ENCODE measurements around the gene PEPD. TPM values are rescaled to one million over a fixed set of nuclear protein-coding genes. Genes with fewer than 3 reads are reported as not detected.

Gene PEPD
- total RNA-seq, 8 experiments from 2014 or later, result 15.1 to 113 (median 40.7) TPM

- in situ Hi-C loops (cut with MboI; ENCODE audit: low pct_unique_long_range_greater_than_20kb in 2 of 9, low sequenced_read_pairs in 9 of 9, unreplicated experiment in 9 of 9), result no loop called here
- 86 to 100% (median 94%) methylated on average over 4 to 14 of the region's 16 CpGs for WGBS, 10 experiments
- Histone ChIP-seq H3K27ac (no peak overlapping the region), H3K4me1 (replicated peaks in 1 of 2) (peaks cover 34 to 41% of the 10 kb centered on the region in 2 donors), H3K4me3 (no peak overlapping the region)
- no peak for ATAC-seq (replicated peaks in 6 of 8)
Measured at GRCh38 chr19:33379151-33379829, 142.3 kb downstream of the PEPD start.

GRCh38 chr19:33377586-33378475, 143.8 kb downstream of the PEPD start:
- H3K4me1 ChIP-seq (replicated peaks in 1 of 2), result peaks cover 34 to 37% of the 10 kb centered on the region in 2 donors
- H3K27ac ChIP-seq, result no peak overlapping the region
- no peak for ATAC-seq (replicated peaks in 6 of 8)
- in situ Hi-C loops (cut with MboI; ENCODE audit: low pct_unique_long_range_greater_than_20kb in 2 of 9, low sequenced_read_pairs in 9 of 9, unreplicated experiment in 9 of 9), result no loop called here
- H3K4me3 ChIP-seq, result no peak overlapping the region
- 0 to 83% (median 75%) methylated on average over 1 to 10 of the region's 12 CpGs; no CpG with 5 or more reads in 2 of the 10 experiments for WGBS, 10 experiments

- in situ Hi-C loops (cut with MboI; ENCODE audit: low pct_unique_long_range_greater_than_20kb in 2 of 9, low sequenced_read_pairs in 9 of 9, unreplicated experiment in 9 of 9), result no loop called here
- no peak overlapping the region for H3K27ac ChIP-seq
- 73 to 100% (median 89%) methylated on average over 1 to 6 of the region's 7 CpGs; no CpG with 5 or more reads in 1 of the 10 experiments for WGBS, 10 experiments
Measured at GRCh38 chr19:33376941-33377557, 144.5 kb downstream of the PEPD start.

GRCh38 chr19:33376423-33376822, 145.2 kb downstream of the PEPD start:
- no peak for ATAC-seq (replicated peaks in 6 of 8)
- H3K27ac ChIP-seq, result no peak overlapping the region
- in situ Hi-C loops (cut with MboI; ENCODE audit: low pct_unique_long_range_greater_than_20kb in 2 of 9, low sequenced_read_pairs in 9 of 9, unreplicated experiment in 9 of 9), result no loop called here
- 0 to 92% (median 40%) methylated on average over 1 to 2 of the region's 2 CpGs; no CpG with 5 or more reads in 5 of the 10 experiments for WGBS, 10 experiments
- peaks cover 29 to 35% of the 10 kb centered on the region in 2 donors for H3K4me1 ChIP-seq (replicated peaks in 1 of 2)
- peak overlapping the region in 3 of 5 donors; percentile 82 to 99 (median 96) for H3K4me3 ChIP-seq

More at GRCh38 chr19:33376941-33377557, 144.5 kb downstream of the PEPD start:
- ATAC-seq (replicated peaks in 6 of 8), result no peak
- peaks cover 31 to 35% of the 10 kb centered on the region in 2 donors for H3K4me1 ChIP-seq (replicated peaks in 1 of 2)
- H3K4me3 ChIP-seq, result no peak overlapping the region

GRCh38 chr19:33375837-33376159, 145.8 kb downstream of the PEPD start:
- Histone ChIP-seq H3K4me3 (peak overlapping the region; percentile 82 to 99 (median 96)), H3K27ac (no peak overlapping the region), H3K4me1 (replicated peaks in 1 of 2) (peaks cover 29 to 35% of the 10 kb centered on the region in 2 donors)
- in situ Hi-C loops (cut with MboI; ENCODE audit: low pct_unique_long_range_greater_than_20kb in 2 of 9, low sequenced_read_pairs in 9 of 9, unreplicated experiment in 9 of 9), result no loop called here
- ATAC-seq (replicated peaks in 6 of 8), result no peak
- WGBS, 10 experiments, result 83 to 100% (median 94%) methylated on average over 1 of the region's 1 CpG; no CpG with 5 or more reads in 4 of the 10 experiments

- H3K4me1 ChIP-seq (replicated peaks in 1 of 2), result peaks cover 29 to 35% of the 10 kb centered on the region in 2 donors
- in situ Hi-C loops (cut with MboI; ENCODE audit: low pct_unique_long_range_greater_than_20kb in 2 of 9, low sequenced_read_pairs in 9 of 9, unreplicated experiment in 9 of 9), result no loop called here
- 50 to 79% (median 64%) methylated on average over 3 to 7 of the region's 9 CpGs; no CpG with 5 or more reads in 2 of the 10 experiments for WGBS, 10 experiments
- H3K27ac ChIP-seq, result peak overlapping the region; percentile 100
- peak overlapping the region; percentile 82 to 99 (median 96) for H3K4me3 ChIP-seq
- ATAC-seq (replicated peaks in 6 of 8), result no peak
Measured at GRCh38 chr19:33375156-33375836, 146.3 kb downstream of the PEPD start.

- in situ Hi-C loops (cut with MboI; ENCODE audit: low pct_unique_long_range_greater_than_20kb in 2 of 9, low sequenced_read_pairs in 9 of 9, unreplicated experiment in 9 of 9), result no loop called here
- peaks cover 29 to 35% of the 10 kb centered on the region in 2 donors for H3K4me1 ChIP-seq (replicated peaks in 1 of 2)
- H3K4me3 ChIP-seq, result peak overlapping the region; percentile 82 to 99 (median 96)
- peak overlapping the region; percentile 100 for H3K27ac ChIP-seq
- ATAC-seq (replicated peaks in 6 of 8), result peak in 4 of 8 experiments; percentile 2 to 30 (median 8)
- WGBS, 10 experiments, result 0 to 3% (median 0%) methylated on average over 2 to 16 of the region's 22 CpGs; no CpG with 5 or more reads in 1 of the 10 experiments
Measured at GRCh38 chr19:33374236-33374714, 147.3 kb downstream of the PEPD start.

GRCh38 chr19:33373453-33374235, 147.9 kb downstream of the PEPD start, which contains the start of gene CEBPG:
TSS of gene CEBPG (plus strand) at chr19:33373709. CDS start at chr19:33379240, 5,531 bp downstream.
- peak; percentile 90 to 96 (median 93) for ATAC-seq (replicated peaks in 6 of 8)
- in situ Hi-C loops (cut with MboI; ENCODE audit: low pct_unique_long_range_greater_than_20kb in 2 of 9, low sequenced_read_pairs in 9 of 9, unreplicated experiment in 9 of 9), result no loop called here
- WGBS, 10 experiments, result 3% methylated on average over 6 of the region's 118 CpGs; no CpG with 5 or more reads in 9 of the 10 experiments
- Histone ChIP-seq H3K4me3 (peak within 1 kb of the TSS; percentile 82 to 99 (median 96)), H3K4me1 (replicated peaks in 1 of 2) (peaks cover 29 to 35% of the 10 kb centered on the region in 2 donors), H3K27ac (peak within 1 kb of the TSS; percentile 100)

GRCh38 chr19:33370783-33371182, 150.8 kb downstream of the PEPD start:
- in situ Hi-C loops (cut with MboI; ENCODE audit: low pct_unique_long_range_greater_than_20kb in 2 of 9, low sequenced_read_pairs in 9 of 9, unreplicated experiment in 9 of 9), result no loop called here
- no peak for ATAC-seq (replicated peaks in 6 of 8)
- 56 to 100% (median 79%) methylated on average over 2 to 4 of the region's 4 CpGs for WGBS, 10 experiments

GRCh38 chr19:33368074-33368864, 153.3 kb downstream of the PEPD start:
- in situ Hi-C loops (cut with MboI; ENCODE audit: low pct_unique_long_range_greater_than_20kb in 2 of 9, low sequenced_read_pairs in 9 of 9, unreplicated experiment in 9 of 9), result no loop called here
- 6 to 100% (median 73%) methylated on average over 1 to 5 of the region's 5 CpGs; no CpG with 5 or more reads in 2 of the 10 experiments for WGBS, 10 experiments
- H3K27ac ChIP-seq, result no peak overlapping the region
- H3K4me1 ChIP-seq (replicated peaks in 1 of 2), result no peaks in the 10 kb centered on the region
- peak in 2 of 8 experiments; percentile 37 to 78 for ATAC-seq (replicated peaks in 6 of 8)
- H3K4me3 ChIP-seq, result no peak overlapping the region

More at GRCh38 chr19:33370783-33371182, 150.8 kb downstream of the PEPD start:
- no peak overlapping the region for H3K4me3 ChIP-seq
- H3K27ac ChIP-seq, result no peak overlapping the region
- H3K4me1 ChIP-seq (replicated peaks in 1 of 2), result peaks cover 7 to 8% of the 10 kb centered on the region in 2 donors

- no peaks in the 10 kb centered on the region for H3K4me1 ChIP-seq (replicated peaks in 1 of 2)
- no peak for ATAC-seq (replicated peaks in 6 of 8)
- in situ Hi-C loops (cut with MboI; ENCODE audit: low pct_unique_long_range_greater_than_20kb in 2 of 9, low sequenced_read_pairs in 9 of 9, unreplicated experiment in 9 of 9), result no loop called here
- WGBS, 10 experiments, result 43 to 100% (median 83%) methylated on average over 1 to 4 of the region's 5 CpGs; no CpG with 5 or more reads in 2 of the 10 experiments
- H3K27ac ChIP-seq, result no peak overlapping the region
- no peak overlapping the region for H3K4me3 ChIP-seq
Measured at GRCh38 chr19:33366897-33367296, 154.7 kb downstream of the PEPD start.

Data from motor neuron (in vitro differentiated cells).